Gastrocnemius medialis (tissue), 4 donors: Measurements from ENCODE around the gene RLN3.

Source experiments
- POLR2A ChIP-seq, 2 donors: fragments of 450-650 bp; IDR thresholded peaks; one replicate each; pipeline ENCODE4 v1.6.1; 2017; ENCODE audit warnings: antibody characterized with exemption in 2 of 2, mild to moderate bottlenecking in 2 of 2, moderate library complexity in 2 of 2
- TF ChIP-seq, protein P1 (sequence below), 5 experiments: fragments of 450-650 bp in 3 of 5; fragments of 200-600 bp in 2 of 5; sonication (generic) in 2 of 5; IDR thresholded peaks in 4 of 5; conservative IDR thresholded peaks in 1 of 5; 1 replicate in 4 of 5; 2 replicates in 1 of 5; pipeline ENCODE4 v1.5.1; 2016 to 2019; ENCODE audit warnings: antibody characterized with exemption in 5 of 5, mild to moderate bottlenecking in 3 of 5, moderate library complexity in 3 of 5

DNA sequence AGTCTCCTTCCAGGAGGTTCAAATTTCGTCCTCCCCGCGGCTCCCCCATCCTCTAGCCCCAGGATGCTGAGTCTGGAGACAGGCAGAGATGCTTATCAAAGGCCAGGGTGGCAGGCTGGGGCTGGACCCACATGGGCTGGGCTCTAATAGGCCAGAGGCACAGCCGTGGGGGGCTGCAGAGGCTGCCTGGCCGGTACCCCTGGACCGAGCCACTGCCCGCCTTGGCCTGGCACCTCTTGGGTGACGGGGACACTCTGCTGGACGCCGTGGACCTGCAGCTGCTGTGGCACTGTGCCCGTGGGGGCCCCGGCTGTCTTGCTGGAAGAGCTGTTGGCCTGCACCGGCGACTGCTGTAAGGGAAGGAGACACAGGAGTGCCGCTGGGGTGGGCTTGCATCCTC, 47.6 kb upstream of the RLN3 start:
- TF ChIP-seq, protein P1, sequence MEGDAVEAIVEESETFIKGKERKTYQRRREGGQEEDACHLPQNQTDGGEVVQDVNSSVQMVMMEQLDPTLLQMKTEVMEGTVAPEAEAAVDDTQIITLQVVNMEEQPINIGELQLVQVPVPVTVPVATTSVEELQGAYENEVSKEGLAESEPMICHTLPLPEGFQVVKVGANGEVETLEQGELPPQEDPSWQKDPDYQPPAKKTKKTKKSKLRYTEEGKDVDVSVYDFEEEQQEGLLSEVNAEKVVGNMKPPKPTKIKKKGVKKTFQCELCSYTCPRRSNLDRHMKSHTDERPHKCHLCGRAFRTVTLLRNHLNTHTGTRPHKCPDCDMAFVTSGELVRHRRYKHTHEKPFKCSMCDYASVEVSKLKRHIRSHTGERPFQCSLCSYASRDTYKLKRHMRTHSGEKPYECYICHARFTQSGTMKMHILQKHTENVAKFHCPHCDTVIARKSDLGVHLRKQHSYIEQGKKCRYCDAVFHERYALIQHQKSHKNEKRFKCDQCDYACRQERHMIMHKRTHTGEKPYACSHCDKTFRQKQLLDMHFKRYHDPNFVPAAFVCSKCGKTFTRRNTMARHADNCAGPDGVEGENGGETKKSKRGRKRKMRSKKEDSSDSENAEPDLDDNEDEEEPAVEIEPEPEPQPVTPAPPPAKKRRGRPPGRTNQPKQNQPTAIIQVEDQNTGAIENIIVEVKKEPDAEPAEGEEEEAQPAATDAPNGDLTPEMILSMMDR (IDR thresholded peaks at IDR 0.05 in 4 of 5, conservative IDR thresholded peaks at IDR 0.05 in 1 of 5) = no peak
- TF ChIP-seq POLR2A (IDR thresholded peaks at IDR 0.05) = no peak
